ENCODE results near the gene CDKL4. TPM values are rescaled to one million over a fixed set of nuclear protein-coding genes. Genes with fewer than 3 reads are reported as not detected.
A peak's percentile ranks its signal among the peaks of the same experiment; 100 is the strongest.

Gene CDKL4
- total RNA-seq, 2 donors from 2014 or later, result 0.24 TPM; not detected in 1

GRCh38 chr2:39265315-39265714, 21.5 kb upstream of the CDKL4 start:
- 94% methylated on average over 2 of the region's 2 CpGs; no CpG with 5 or more reads in 1 of the 2 experiments for WGBS, 2 experiments (ENCODE audit: insufficient coverage in 1 of 2, insufficient read length in 1 of 2)
- no peak overlapping the region for H3K4me3 ChIP-seq (ENCODE audit: low read length)
- peaks cover 27% of the 10 kb centered on the region for H3K36me3 Mint-ChIP-seq (ENCODE audit: low read depth)
- no peaks in the 10 kb centered on the region for H3K9me3 ChIP-seq (ENCODE audit: control insufficient read depth, low read length)
- TF ChIP-seq CTCF (conservative IDR thresholded peaks at IDR 0.05), result no peak
- H3K36me3 ChIP-seq (ENCODE audit: control insufficient read depth, insufficient read depth, low read length), result peaks cover 50% of the 10 kb centered on the region
- no peaks in the 10 kb centered on the region for H3K4me1 ChIP-seq (ENCODE audit: control insufficient read depth, insufficient read depth, low read length)
- H3K27ac ChIP-seq (ENCODE audit: low read depth, low read length), result no peak overlapping the region
- no peaks in the 10 kb centered on the region for H3K4me1 Mint-ChIP-seq
- no peaks in the 10 kb centered on the region for H3K27me3 Mint-ChIP-seq (ENCODE audit: insufficient read depth)
- no peak for DNase-seq
- no peaks in the 10 kb centered on the region for H3K27me3 ChIP-seq (ENCODE audit: control insufficient read depth, insufficient read depth, low read length, poor library complexity, severe bottlenecking)
- no peaks in the 10 kb centered on the region for H3K9me3 Mint-ChIP-seq
- no peak overlapping the region for H3K9ac ChIP-seq (ENCODE audit: extremely low read depth, low read length, poor library complexity, severe bottlenecking)
- H3K27ac Mint-ChIP-seq, result peak overlapping the region; percentile 70
- H3K4me3 Mint-ChIP-seq, result no peak overlapping the region

- TF ChIP-seq CTCF (conservative IDR thresholded peaks at IDR 0.05), result no peak
- Histone ChIP-seq H3K4me1 (ENCODE audit: control insufficient read depth, insufficient read depth, low read length) (no peaks in the 10 kb centered on the region), H3K27ac (ENCODE audit: low read depth, low read length) (no peak overlapping the region), H3K27me3 (ENCODE audit: control insufficient read depth, insufficient read depth, low read length, poor library complexity, severe bottlenecking) (no peaks in the 10 kb centered on the region), H3K4me3 (ENCODE audit: low read length) (no peak overlapping the region), H3K36me3 (ENCODE audit: control insufficient read depth, insufficient read depth, low read length) (peaks cover 52% of the 10 kb centered on the region), H3K9ac (ENCODE audit: extremely low read depth, low read length, poor library complexity, severe bottlenecking) (no peak overlapping the region), H3K9me3 (ENCODE audit: control insufficient read depth, low read length) (no peaks in the 10 kb centered on the region)
- Mint-ChIP-seq H3K27ac (peak overlapping the region; percentile 26), H3K4me3 (no peak overlapping the region), H3K36me3 (ENCODE audit: low read depth) (peaks cover 31% of the 10 kb centered on the region), H3K27me3 (ENCODE audit: insufficient read depth) (no peaks in the 10 kb centered on the region), H3K9me3 (no peaks in the 10 kb centered on the region), H3K4me1 (no peaks in the 10 kb centered on the region)
- 93% methylated on average over 1 of the region's 1 CpG; no CpG with 5 or more reads in 1 of the 2 experiments for WGBS, 2 experiments (ENCODE audit: insufficient coverage in 1 of 2, insufficient read length in 1 of 2)
- no peak for DNase-seq
These were observed 21.0 kb upstream of the CDKL4 start for GRCh38 chr2:39264733-39265132.

GRCh38 chr2:39260087-39260486, 16.3 kb upstream of the CDKL4 start:
- TF ChIP-seq CTCF (conservative IDR thresholded peaks at IDR 0.05), result no peak
- no peaks in the 10 kb centered on the region for H3K9me3 Mint-ChIP-seq
- no peak overlapping the region for H3K4me3 Mint-ChIP-seq
- Histone ChIP-seq H3K4me3 (ENCODE audit: low read length) (no peak overlapping the region), H3K27me3 (ENCODE audit: control insufficient read depth, insufficient read depth, low read length, poor library complexity, severe bottlenecking) (no peaks in the 10 kb centered on the region), H3K9me3 (ENCODE audit: control insufficient read depth, low read length) (no peaks in the 10 kb centered on the region), H3K36me3 (ENCODE audit: control insufficient read depth, insufficient read depth, low read length) (peaks cover 76% of the 10 kb centered on the region), H3K9ac (ENCODE audit: extremely low read depth, low read length, poor library complexity, severe bottlenecking) (no peak overlapping the region), H3K27ac (ENCODE audit: low read depth, low read length) (no peak overlapping the region), H3K4me1 (ENCODE audit: control insufficient read depth, insufficient read depth, low read length) (no peaks in the 10 kb centered on the region)
- H3K27me3 Mint-ChIP-seq (ENCODE audit: insufficient read depth), result no peaks in the 10 kb centered on the region
- 95 to 100% methylated on average over 3 to 4 of the region's 4 CpGs for WGBS, 2 experiments (ENCODE audit: insufficient coverage in 1 of 2, insufficient read length in 1 of 2)
- peaks cover 46% of the 10 kb centered on the region for H3K36me3 Mint-ChIP-seq (ENCODE audit: low read depth)
- H3K4me1 Mint-ChIP-seq, result no peaks in the 10 kb centered on the region
- H3K27ac Mint-ChIP-seq, result no peak overlapping the region
- DNase-seq, result no peak
